ENCODE results near the gene CRNKL1.
A peak's percentile ranks its signal among the peaks of the same experiment; 100 is the strongest.

CRNKL1 gene

DNA sequence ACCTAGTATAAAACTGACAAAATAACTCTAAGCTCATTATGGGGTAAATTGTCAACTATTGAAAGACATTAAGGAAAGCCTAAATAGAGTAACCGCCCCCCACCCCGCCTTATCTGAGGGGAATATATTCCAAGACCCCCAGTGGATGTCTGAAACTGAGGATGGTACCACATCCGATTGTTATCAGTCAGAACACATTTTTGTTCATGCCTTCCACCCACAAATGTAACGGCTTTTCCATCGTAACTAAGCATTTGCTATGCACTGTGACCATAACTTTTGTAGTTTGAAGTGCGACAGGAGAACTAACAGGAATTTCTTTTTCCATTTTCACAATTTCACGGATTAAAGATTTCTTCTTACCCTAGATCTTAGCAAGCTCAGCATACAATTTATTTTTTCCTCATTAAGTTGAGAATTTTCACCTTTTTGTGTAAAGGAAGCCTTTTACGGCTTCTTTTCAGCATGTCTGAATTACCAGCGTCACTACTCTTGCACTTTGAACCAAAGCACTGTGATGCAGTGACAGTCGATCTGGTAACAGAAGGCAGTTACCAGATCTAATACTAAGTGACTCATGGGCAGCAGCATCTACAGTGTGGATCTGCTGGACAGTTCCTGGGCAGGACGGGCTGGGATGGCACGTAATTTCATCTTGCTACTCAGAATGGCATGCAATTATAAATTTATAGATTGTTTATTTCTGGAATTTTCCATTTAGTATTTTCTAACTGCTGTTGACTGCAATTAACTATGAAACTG is 11.9 kb upstream of the CRNKL1 start:
- DNase-seq (ENCODE audit: low read depth in 2 of 2) = no peak

DNA sequence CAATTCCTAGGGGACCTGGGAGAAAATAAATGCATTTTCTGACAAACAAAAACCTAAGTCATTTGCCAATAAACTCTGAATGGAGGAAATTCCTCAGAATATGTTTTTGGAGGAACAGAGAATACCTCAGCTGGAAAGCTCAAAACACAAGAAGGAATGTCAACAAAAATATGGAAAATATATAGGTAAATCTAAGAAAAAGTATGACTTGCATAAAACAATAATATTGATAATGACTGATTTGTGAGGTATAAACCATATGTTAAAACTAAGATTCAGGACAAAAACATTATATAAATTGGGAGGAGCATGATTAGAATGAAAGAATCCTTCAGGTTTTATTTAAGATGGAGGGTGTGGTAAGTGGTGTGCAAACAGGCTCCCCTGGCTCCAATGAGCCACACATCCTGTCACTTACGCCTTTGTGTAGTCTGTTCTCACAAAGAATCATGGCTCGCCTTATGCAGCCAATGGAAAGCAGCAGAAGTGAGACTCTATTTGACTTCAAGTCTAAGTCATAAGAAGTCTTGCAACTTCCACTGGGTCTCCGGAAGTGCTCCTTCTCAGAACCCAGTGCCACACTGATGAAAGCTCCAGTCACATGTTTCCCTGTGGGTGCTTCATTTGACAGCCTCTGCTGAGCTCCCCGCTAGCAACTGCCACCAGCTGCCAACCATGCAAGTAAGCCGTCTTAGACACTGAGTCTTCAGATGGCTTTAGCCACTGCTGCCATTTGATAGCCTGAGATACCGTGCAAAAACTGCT is 8.2 kb upstream of the CRNKL1 start:
- no peak for DNase-seq (ENCODE audit: low read depth in 2 of 2)

DNA sequence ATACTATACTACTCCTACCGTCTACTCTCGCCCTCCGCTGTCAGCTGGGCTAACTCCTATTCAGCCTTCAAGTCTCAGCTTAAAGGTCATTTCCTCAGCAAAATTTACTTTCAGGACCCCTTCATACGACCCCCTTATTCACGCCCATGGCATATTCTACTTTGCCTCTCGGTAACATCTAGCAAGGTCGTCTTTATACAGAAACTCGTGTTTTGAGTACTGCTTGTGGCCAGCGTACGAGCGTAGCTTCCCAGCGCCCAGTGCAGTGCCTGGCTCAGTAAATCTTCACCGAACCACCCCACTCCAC is 546 bp downstream of the CRNKL1 start:
- no peak for DNase-seq (ENCODE audit: low read depth in 2 of 2)

DNA sequence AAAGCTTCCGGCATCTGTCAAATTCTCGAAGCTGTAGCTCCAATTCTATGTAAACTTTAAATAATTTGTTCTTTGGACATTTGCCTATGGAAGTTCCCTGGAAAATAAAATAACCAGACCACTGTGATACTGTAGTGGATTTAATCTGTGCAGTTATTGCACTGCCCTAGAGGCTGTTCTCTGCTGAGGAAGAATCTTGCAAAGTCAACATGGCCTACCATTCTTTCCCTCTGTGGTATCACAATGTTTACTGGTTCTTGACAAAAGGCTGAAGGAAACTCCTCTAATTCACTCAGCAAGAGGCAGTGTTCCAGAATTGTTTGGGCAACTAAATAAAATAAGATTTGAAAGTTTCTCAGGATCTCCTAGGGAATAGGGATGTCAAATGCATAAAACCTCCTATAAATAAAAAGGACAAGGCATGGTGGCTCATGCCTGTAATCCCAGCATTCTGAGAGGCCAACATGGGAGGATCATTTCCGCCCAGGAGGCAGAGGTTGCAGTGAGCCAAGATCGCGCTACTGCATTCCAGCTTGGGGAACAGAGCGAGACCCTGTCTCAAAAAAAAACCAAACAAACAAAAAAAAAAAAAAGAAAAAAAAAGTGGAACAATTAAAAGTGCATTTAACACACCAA is 12.4 kb downstream of the CRNKL1 start:
- no peak for DNase-seq (ENCODE audit: low read depth in 2 of 2)

DNA sequence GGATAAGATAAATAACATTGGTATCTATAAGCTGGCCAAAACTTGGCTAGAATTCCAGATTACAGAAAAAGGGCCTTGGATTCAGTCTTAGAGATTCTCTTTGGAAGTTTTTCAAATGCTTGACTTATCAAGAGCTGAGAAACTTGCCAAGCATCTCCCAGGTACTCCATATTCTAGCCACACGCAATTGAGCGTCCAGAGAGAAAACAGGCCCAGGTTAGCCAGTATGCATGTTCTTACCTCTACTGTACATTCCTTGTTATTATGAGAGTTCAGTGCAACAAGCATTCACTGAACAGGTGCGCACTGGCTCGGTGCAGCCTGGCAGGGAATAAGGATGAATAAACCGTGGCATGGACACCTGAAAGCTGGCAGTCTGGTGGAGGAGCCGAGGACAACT is 13.7 kb downstream of the CRNKL1 start:
- no peak for DNase-seq (ENCODE audit: low read depth in 2 of 2)

DNA sequence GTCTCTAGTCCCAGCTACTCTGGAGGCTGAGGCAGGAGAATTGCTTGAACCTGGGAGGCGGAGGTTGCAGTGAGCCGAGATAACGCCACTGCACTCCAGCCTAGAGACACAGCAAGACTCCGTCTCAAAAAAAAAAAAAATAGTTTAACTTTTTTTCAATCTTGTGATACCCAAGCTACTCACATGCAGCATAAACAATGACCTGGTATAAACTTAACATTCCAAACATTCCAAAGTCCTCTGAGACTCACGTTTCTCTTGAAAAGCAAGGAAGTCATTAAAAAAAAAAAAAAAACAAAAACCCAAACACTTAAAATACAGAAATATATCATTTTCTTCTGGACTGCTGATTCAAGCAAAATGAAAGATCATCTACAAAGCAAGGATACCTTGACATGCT is 14.3 kb downstream of the CRNKL1 start:
- no peak for DNase-seq (ENCODE audit: low read depth in 2 of 2)

DNA sequence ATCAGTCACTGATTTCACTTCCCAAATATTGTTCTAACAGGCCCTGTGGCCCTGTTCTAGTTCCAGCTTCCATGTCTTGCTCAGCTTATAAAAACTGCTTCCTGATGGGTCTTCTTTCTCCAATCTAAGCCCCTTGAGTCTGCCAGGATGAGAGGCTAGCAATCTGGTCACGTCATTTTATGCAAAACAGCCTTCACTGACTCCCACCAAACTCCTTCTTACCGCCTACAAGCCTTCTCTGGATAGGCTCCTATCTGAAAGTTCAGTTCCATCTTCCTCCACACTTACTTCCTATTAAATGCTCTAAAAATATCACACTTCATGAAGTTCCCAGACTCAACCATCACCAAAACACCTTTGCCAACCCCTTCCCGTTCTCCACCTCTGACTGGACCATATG is 15.5 kb downstream of the CRNKL1 start:
- DNase-seq (ENCODE audit: low read depth in 2 of 2) = no peak

DNA sequence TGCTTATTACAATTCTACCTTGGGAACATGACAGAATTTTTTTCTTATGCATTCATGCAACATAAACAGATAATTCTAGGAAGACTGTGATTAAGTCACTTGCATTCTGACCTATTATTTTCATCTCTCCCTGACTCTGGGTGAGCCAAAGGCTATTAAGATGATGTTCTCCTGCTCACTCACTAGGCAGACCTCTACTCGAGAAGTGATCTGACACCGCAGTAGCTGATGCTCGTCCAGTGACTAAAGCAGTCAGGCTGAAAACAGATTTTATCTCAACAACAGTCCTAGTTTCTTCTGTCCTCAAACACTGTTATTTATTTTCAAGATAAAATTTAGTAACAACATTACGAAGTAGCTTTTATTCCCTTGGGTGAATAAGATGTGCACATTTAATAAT is 17.8 kb downstream of the CRNKL1 start:
- no peak for DNase-seq (ENCODE audit: low read depth in 2 of 2)

DNA sequence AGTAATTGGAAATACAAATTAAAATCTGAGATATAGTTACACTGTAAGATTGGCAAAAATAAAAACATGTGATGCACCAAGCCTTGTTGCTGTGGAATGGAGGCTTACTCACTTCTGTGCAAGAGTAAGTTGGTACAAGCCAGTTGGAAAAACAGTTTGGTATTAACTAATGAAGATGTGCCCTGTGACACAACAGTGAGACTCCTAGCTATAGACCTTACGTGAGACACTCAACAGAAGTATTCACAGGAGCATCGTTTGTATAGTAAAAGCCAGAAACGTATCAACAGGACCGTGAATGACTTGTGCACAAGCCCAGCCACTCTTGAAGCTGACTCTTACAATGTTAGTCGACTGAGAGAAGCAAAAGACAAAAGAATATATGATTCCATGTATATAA is 20.5 kb downstream of the CRNKL1 start:
- DNase-seq (ENCODE audit: low read depth in 2 of 2) = no peak

DNA sequence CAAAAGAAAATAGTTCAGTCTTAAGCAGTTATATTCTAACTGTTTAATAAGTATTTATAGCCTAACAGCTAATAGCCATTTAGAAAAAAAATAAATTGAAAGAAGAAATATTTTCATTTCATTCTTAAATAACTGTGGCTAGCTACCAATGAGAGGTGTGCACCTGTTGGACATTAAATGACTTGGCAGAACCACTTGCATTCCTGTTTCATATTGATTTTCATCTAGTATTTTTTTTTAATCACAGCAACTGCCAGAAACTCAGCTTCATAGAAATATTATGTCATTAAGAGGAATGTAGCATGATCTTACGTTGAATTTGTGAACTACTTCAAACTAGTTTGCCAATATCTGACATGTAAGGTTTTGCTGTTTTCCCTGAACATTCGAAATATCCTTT is 25.0 kb downstream of the CRNKL1 start:
- no peak for DNase-seq (ENCODE audit: low read depth in 2 of 2)

DNA sequence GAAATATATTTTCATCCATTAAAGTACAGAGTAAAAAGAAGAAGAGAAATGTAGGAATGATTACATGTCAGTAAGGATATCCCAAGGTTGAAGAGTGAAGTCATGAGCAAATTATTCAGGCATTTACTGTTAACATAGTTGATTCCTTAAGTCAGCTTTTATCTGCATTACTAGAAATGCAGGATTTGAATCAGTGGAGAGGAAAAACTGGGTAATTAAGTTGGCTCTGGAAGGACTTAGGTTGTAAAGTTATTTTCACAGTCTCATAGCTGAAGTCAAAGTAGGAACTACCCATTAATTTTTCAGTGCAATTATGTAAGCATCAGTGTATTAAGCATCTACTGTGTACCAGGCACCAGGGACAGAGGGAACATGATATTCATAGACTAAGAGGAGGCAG is 27.3 kb downstream of the CRNKL1 start:
- DNase-seq (ENCODE audit: low read depth in 2 of 2) = no peak

DNA sequence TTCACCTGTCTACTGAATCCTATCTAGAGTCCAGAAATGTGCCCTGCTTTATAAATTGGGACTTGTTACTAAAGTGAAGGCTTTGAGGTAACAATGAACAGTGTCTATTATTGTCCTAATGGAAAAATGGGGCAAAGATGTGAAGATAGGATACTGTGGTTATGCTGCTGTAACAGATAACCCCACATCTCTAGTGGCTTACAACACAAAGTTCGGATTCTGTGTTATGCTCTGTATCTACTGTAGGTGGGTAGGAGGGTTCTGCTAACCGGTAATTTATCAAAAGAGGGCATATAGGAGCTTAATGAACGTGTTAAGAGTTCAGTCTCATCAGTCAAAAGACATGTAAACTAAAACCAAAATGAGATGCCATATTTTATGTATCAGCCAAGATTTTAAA is 28.9 kb downstream of the CRNKL1 start:
- no peak for DNase-seq (ENCODE audit: low read depth in 2 of 2)

DNA sequence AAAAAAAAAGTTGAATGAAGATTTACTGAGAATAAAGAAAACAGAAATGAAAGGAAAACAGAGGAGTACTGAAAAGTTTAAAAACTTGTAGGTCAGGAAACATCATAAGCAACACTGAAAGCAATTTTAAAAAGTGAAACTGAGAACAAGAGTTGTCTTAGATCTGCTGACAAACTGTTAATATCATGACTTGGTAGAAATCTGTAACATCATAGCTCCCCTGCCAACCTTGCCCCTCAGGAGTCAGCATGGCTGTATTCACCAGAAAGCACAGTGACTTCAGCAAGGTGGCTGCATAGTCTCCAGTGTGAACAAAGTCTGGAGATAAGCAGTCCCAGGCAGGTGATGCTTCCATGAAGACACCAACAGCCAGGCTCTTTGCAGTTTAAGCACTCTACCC is 29.8 kb downstream of the CRNKL1 start:
- DNase-seq (ENCODE audit: low read depth in 2 of 2) = no peak

DNA sequence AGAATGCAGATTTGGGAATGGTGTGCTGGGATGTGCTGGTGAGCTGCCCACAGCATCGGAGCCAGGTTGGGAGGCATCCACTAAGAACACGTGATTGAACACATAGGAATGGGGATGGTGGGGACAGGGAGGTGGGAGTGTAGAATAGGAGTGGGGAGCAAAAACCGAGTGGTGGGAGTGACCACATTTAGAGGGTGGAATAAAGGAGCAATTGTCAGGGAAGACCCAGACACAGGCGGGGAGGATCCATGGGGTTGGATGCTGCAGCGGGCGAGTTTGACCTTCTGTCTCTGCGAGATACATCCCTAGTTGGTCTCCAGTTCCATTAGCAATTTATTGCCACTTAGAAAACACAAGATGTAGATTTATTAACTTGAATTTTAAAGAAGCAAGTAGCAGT is 30.4 kb downstream of the CRNKL1 start:
- DNase-seq (ENCODE audit: low read depth in 2 of 2) = no peak

DNA sequence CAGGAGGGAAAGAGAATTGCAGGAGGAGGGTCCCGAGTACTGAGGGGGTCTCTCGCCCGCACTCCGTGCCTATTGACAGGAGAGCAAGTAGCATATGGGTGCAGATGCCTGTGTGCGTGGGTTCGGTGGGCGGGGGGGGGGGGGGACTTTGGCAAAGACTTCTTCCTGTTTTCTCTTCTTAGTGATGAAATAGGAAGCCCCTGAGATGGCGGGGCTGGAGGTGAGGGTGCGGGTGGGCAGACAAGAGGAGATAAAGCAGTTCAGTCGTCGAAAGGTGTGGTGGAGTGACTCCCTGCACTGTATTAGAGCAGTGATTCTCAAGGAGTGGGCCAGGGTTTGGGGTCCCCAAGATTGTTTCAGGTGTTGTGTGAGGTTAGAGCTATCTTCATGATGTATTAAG is 31.4 kb downstream of the CRNKL1 start:
- DNase-seq (ENCODE audit: low read depth in 2 of 2) = no peak

DNA sequence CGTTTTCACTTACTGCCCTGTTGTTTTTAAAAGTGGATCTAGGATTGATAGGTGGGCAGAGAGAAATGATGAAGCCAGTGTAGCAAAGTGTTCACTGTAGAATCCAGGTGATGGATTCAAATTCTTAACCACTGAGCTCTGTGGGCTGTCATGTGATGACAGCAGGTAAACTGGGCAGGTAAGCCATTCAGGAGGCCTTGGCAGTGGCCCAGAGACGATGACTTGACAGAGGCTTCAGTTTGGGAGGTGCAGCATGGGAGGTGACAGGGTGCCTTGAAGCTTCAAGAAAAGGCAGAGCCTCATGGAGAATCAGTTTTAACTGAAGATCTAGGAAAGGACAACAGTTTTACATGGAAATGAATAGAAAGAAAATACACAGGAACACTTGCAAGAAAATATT is 33.1 kb downstream of the CRNKL1 start:
- no peak for DNase-seq (ENCODE audit: low read depth in 2 of 2)

DNA sequence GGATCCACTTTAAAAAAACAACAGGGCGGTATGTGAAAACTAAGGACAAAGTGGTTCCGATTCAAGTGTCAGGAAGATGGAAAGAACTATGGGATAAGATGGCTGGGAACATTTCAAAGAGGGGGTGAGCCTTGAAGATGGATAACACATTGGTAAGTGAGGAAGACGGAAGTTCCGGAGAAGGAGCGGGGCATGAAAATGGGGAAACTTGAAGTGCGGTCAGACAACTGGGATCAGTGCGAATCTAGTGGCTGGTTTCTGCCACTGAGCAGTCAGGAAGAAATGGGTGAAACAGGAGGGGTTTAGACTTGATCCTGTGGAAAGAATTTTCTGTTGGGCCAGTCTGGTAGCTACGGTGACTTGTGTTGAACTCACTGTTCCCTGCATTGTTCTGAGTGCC is 33.9 kb downstream of the CRNKL1 start:
- DNase-seq (ENCODE audit: low read depth in 2 of 2) = no peak

DNA sequence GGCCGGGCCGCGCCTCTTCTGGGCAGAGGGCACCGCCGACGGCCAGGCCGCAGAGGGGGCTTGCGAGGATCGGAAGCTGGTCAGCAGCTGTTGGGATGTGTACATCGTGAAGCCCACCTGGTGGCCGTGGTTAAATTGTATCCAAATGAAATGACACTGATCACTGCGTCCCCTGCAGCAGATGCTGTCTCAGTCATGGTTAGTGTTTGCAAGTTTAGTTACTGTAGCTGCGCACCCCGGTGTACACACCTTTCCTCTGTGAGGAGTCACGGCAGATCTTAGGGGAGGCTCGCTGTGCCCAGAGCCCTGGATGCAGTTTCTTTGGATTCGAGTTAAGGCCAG is 34.5 kb downstream of the CRNKL1 start:
- DNase-seq (ENCODE audit: low read depth in 2 of 2) = no peak

DNA sequence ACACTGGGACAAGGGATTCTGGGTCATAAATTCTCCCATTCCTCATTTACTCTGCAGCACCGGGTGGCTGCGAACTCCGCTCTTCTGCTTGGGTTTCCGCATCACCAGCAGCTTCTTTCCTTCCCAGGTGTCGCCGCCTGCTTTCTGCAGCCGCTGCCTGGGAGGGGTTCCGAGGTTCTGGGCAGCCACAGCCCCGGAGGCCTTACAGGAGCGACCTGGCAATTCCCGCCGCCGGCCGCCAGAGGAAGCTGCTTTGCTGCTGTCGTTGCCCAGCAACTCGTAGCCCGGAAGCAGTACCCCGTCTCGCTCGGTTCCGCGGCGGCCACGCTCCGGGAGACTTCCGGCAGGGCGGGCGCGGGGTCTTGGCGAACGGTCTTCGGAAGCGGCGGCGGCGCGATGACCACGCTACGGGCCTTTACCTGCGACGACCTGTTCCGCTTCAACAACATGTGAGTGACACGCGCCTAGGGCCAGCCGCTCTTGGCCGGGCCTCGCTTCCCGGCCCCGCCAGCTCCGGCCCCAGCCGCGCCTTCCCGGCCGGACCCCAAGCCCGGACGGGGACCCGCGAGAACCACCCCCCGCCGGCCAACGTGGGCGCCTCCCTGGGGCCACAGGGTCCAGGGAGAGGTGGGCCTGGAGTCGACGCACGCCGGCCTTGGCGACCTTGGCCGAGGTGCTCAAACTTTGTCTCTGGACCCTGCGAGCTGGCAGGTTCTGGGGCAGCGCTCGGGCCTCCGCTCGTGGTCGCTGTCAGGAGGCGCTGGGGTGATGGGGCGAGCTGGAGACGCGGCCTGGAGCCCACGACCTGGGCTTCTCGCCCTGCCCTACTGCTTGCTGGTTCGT is 35.0 kb downstream of the CRNKL1 start, which contains the start of gene NAA20:
TSS of gene NAA20 (plus strand) at position 362 of the 843 bp plus-strand sequence. CDS start at position 397, 35 bp downstream.
- peak; percentile 86 to 90 for DNase-seq (ENCODE audit: low read depth in 2 of 2)

DNA sequence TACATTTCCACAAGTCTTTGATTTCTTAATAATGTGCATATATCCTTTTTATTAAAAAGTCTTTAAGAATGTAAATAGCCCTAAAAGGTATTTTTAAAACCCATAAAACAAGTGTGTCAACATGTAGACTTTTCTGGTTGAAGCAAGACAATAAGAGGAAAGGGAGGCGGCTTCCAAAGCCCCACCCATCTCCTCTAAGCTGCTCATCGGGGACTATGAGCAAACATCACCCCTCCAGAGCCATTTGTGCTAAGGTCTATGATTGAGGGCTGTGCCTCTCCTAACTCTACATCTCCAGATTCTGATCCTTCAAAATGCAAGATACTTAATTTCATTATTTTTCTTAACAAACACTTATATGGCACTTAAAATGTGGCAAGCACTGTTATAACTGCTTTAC is 37.6 kb downstream of the CRNKL1 start:
- DNase-seq (ENCODE audit: low read depth in 2 of 2) = no peak

DNA sequence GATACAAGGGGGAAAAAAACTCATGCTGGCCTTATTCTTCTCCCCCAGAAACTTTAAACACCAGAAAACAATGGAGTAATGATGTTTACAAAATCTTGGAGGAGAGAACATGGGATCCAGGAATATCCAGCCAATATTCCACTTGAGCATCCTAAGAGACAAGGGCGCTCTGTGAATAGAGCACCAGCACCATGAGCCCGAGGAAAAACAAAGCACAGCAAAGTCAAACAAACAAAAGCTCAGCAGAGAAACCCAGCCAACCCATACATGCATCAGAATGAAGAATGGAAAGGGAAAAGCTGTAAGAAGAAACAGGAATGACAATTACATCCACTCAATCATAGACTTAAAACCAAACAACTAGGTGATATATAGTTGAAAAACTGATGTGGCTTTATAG is 39.7 kb downstream of the CRNKL1 start:
- DNase-seq (ENCODE audit: low read depth in 2 of 2) = no peak
